SU-DHL-6 (cell line): ENCODE data around the gene DLX5.

Source experiments
- CTCF ChIP-seq: fragments of 200-600 bp; sonication (generic); IDR thresholded peaks from one replicate; pipeline ENCODE4 v1.5.1; 2017; ENCODE audit warnings: antibody characterized with exemption, mild to moderate bottlenecking, low read length, moderate library complexity; ENCODE audit not compliant: insufficient read depth, poor library complexity, severe bottlenecking
- EZH2phosphoT487 ChIP-seq: fragments of 200-600 bp; sonication (generic), shearing (Covaris generic); conservative IDR thresholded peaks from 2 replicates; pipeline ENCODE4 v1.6.1; 2018; ENCODE audit warnings: mild to moderate bottlenecking, antibody characterized with exemption, low read length, moderate library complexity, mixed read lengths

GRCh38 chr7:97005183-97006054, 19.2 kb downstream of the DLX5 start, which contains the start of gene DLX6:
- TF ChIP-seq CTCF = no peak
- no peak for TF ChIP-seq EZH2phosphoT487
